Smooth muscle cell (in vitro differentiated cells): Measurements from ENCODE around the gene TGFBR3. TPM values are rescaled to one million over a fixed set of nuclear protein-coding genes. Genes with fewer than 3 reads are reported as not detected.

Source experiments
- DNase-seq: peaks from one replicate; lab custom pipeline; 2025; ENCODE audit not compliant: unreplicated experiment; lab: John Stamatoyannopoulos, UW
- H2AFZ ChIP-seq: fragments of 200-600 bp; sonication (generic); 2 replicates; pipeline ENCODE4 v1.6.0; 2016; ENCODE audit warnings: antibody characterized with exemption, low read depth, mild to moderate bottlenecking
- H3F3A ChIP-seq: fragments of 200-600 bp; sonication (generic); 2 replicates; pipeline ENCODE4 v1.6.0; 2017; ENCODE audit warnings: antibody characterized with exemption, low read depth
- H3K27ac ChIP-seq: fragments of 200-600 bp; sonication (generic); 2 replicates; pipeline ENCODE4 v1.5.1; 2016; ENCODE audit warnings: low read depth, mild to moderate bottlenecking
- H3K27me3 ChIP-seq: fragments of 200-600 bp; sonication (generic); 2 replicates; pipeline ENCODE4 v1.6.1; 2016; ENCODE audit warnings: low read depth, mild to moderate bottlenecking
- H3K36me3 ChIP-seq: fragments of 200-600 bp; sonication (generic); 2 replicates; pipeline ENCODE4 v1.5.1; 2016; ENCODE audit warnings: low read depth
- H3K4me1 ChIP-seq: fragments of 200-600 bp; sonication (generic); 2 replicates; pipeline ENCODE4 v1.5.1; 2016; ENCODE audit warnings: low read depth
- H3K4me2 ChIP-seq: fragments of 200-600 bp; sonication (generic); 2 replicates; pipeline ENCODE4 v1.6.0; 2016; ENCODE audit warnings: mild to moderate bottlenecking
- H3K4me3 ChIP-seq: fragments of 200-600 bp; sonication (generic); 2 replicates; pipeline ENCODE4 v1.5.1; 2016; ENCODE audit warnings: mild to moderate bottlenecking
- H3K79me2 ChIP-seq: fragments of 200-600 bp; sonication (generic); 2 replicates; pipeline ENCODE4 v1.6.0; 2016; ENCODE audit warnings: low read depth, mild to moderate bottlenecking
- H3K9ac ChIP-seq: fragments of 200-600 bp; sonication (generic); 2 replicates; pipeline ENCODE4 v1.6.0; 2016; ENCODE audit warnings: low read depth
- H3K9me3 ChIP-seq: fragments of 200-600 bp; sonication (generic); replicated peaks from 2 replicates; pipeline ENCODE4 v1.5.1; 2016; ENCODE audit warnings: low read depth
- H4K20me1 ChIP-seq: fragments of 200-600 bp; sonication (generic); 2 replicates; pipeline ENCODE4 v1.6.0; 2016; ENCODE audit warnings: low read depth
- WGBS: methylation state at CpG from one replicate; pipeline ENCODE4 v1.1.7; 2016; ENCODE audit warnings: low lambda C conversion rate; 5-methylcytosine and 5-hydroxymethylcytosine counted together
- polyA plus RNA-seq: library from polyadenylated mRNA; unstranded; fragments of >200 nt; fragmentation: Nextera tagmentation; extraction: Ambion mirVana; gene quantifications from 2 replicates; pipeline ENCODE4 v1.2.1, GENCODE V29; 2016
- total RNA-seq: library from RNA; depleted of rRNA; stranded (reverse); fragments of >200 nt; gene quantifications from 2 replicates; pipeline ENCODE4 v1.2.3, GENCODE V29; 2014
- TF ChIP-seq, protein P1 (sequence below): fragments of 200-600 bp; sonication (generic); IDR thresholded peaks from 2 replicates; pipeline ENCODE4 v1.5.1; 2017; ENCODE audit warnings: borderline replicate concordance, mild to moderate bottlenecking, antibody characterized with exemption; ENCODE audit not compliant: insufficient read depth, poor library complexity, severe bottlenecking

TGFBR3 gene
- total and polyA plus RNA-seq, 2 experiments from 2014 or later: 68.3 to 112 TPM

DNA sequence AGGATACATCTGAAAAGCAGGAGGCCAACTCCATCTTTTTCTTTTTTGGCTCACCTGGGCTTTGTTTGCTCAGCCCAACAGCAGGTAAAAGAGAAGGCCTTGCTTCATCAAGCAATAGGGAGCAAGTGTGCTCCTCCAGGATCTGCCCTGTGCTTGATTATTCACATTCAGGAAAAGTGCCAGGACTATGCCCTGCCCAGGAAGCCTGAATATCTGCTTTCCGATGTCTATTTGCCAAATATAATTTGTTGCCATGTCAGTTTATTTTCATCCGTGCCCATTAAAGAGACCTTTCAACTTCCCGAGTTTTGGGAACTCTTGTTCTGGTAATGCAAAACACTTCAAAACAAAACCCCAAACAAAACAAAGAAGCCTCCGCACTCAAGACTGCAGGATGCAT, 200.0 kb downstream of the TGFBR3 start:
- Histone ChIP-seq H2AFZ (no peak overlapping the region), H3K79me2 (no peaks in the 10 kb centered on the region), H3K27me3 (no peaks in the 10 kb centered on the region), H4K20me1 (no peaks in the 10 kb centered on the region), H3K4me3 (no peak overlapping the region), H3F3A (peaks cover 22% of the 10 kb centered on the region), H3K4me1 (peaks cover 62% of the 10 kb centered on the region), H3K9ac (no peak overlapping the region), H3K9me3 (no peaks in the 10 kb centered on the region), H3K36me3 (no peaks in the 10 kb centered on the region), H3K4me2 (no peak overlapping the region), H3K27ac (peak overlapping the region; percentile 15)
- TF ChIP-seq, protein P1, sequence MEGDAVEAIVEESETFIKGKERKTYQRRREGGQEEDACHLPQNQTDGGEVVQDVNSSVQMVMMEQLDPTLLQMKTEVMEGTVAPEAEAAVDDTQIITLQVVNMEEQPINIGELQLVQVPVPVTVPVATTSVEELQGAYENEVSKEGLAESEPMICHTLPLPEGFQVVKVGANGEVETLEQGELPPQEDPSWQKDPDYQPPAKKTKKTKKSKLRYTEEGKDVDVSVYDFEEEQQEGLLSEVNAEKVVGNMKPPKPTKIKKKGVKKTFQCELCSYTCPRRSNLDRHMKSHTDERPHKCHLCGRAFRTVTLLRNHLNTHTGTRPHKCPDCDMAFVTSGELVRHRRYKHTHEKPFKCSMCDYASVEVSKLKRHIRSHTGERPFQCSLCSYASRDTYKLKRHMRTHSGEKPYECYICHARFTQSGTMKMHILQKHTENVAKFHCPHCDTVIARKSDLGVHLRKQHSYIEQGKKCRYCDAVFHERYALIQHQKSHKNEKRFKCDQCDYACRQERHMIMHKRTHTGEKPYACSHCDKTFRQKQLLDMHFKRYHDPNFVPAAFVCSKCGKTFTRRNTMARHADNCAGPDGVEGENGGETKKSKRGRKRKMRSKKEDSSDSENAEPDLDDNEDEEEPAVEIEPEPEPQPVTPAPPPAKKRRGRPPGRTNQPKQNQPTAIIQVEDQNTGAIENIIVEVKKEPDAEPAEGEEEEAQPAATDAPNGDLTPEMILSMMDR: no peak
- DNase-seq: no peak
- 90% methylated on average over 4 of the region's 4 CpGs for WGBS

DNA sequence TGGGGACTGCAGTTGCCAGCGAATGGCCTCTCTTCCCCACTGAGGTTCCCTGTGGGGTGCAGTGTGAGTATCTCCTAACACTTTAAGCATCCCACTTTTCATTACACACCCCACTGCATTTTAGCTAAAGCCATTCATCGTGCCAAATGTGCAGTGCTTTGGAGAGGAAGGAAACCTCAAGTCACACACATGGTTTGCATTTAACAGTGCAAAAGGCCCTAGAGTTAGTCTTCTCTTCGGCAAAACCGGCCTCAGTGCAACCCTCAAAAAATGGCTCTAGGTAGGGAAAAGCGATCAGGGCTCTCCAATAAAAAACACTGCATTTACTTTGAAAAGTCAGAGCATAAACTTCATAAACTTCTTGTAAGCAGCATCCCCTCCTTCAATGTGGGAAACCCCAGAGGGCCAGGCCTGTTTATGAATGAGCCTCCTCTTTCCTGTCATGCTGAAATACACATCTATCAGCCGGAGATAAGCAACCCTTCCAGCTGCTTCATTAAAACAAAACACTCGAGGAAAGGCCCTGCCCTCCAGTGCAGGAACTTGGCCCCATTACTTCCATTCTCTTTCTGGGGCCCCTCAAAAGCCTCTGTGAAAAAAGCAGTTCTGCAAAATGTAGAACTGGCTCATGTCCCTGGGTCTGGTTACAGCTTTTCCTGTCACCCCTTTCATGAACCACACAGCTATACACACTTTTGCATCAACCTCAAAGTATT, 201.3 kb downstream of the TGFBR3 start:
- Histone ChIP-seq H3K79me2 (no peaks in the 10 kb centered on the region), H3K9ac (no peak overlapping the region), H3K27ac (peak overlapping the region; percentile 30), H3K4me3 (no peak overlapping the region), H4K20me1 (no peaks in the 10 kb centered on the region), H3K4me2 (peak overlapping the region; percentile 64), H3K4me1 (peaks cover 53% of the 10 kb centered on the region), H3F3A (peaks cover 16% of the 10 kb centered on the region), H3K9me3 (no peaks in the 10 kb centered on the region), H3K27me3 (no peaks in the 10 kb centered on the region), H3K36me3 (no peaks in the 10 kb centered on the region), H2AFZ (no peak overlapping the region)
- TF ChIP-seq, protein P1: no peak
- DNase-seq: no peak
- WGBS: 36% methylated on average over 7 of the region's 7 CpGs

DNA sequence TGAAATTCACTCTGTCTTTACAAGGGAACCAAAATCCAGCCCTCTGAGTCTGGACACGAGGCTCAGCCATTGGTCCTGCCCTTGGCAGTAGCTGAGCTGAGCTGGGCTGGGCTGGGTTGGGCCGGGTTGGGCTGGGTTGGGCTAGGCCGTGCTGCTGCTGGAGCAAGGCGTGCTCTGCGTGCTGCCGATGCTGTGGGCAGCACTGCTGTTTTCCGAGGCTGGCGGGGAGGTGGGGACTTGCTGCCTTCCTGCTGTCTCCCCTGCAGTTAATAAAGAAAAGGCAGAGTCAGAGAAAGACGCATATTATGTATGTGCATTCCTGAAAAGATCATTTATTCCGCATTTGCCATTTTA, 202.4 kb downstream of the TGFBR3 start:
- H3K27me3 ChIP-seq: no peaks in the 10 kb centered on the region
- H3F3A ChIP-seq: peaks cover 14% of the 10 kb centered on the region
- no peak overlapping the region for H2AFZ ChIP-seq
- H3K9ac ChIP-seq: no peak overlapping the region
- no peaks in the 10 kb centered on the region for H3K36me3 ChIP-seq
- no peaks in the 10 kb centered on the region for H4K20me1 ChIP-seq
- H3K79me2 ChIP-seq: no peaks in the 10 kb centered on the region
- 65% methylated on average over 10 of the region's 10 CpGs for WGBS
- DNase-seq: no peak
- peak overlapping the region; percentile 10 for H3K27ac ChIP-seq
- TF ChIP-seq, protein P1: no peak
- H3K4me3 ChIP-seq: no peak overlapping the region
- H3K4me2 ChIP-seq: no peak overlapping the region
- H3K9me3 ChIP-seq: no peaks in the 10 kb centered on the region
- H3K4me1 ChIP-seq: peaks cover 42% of the 10 kb centered on the region
